ENCODE results near the gene TRIM50.
"Not testable (repeated sequence)": the region's sequence is repeated elsewhere in the genome, so short reads cannot be mapped to it uniquely, and the experiment has no call there.

- TF ChIP-seq, protein P1, sequence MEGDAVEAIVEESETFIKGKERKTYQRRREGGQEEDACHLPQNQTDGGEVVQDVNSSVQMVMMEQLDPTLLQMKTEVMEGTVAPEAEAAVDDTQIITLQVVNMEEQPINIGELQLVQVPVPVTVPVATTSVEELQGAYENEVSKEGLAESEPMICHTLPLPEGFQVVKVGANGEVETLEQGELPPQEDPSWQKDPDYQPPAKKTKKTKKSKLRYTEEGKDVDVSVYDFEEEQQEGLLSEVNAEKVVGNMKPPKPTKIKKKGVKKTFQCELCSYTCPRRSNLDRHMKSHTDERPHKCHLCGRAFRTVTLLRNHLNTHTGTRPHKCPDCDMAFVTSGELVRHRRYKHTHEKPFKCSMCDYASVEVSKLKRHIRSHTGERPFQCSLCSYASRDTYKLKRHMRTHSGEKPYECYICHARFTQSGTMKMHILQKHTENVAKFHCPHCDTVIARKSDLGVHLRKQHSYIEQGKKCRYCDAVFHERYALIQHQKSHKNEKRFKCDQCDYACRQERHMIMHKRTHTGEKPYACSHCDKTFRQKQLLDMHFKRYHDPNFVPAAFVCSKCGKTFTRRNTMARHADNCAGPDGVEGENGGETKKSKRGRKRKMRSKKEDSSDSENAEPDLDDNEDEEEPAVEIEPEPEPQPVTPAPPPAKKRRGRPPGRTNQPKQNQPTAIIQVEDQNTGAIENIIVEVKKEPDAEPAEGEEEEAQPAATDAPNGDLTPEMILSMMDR (IDR thresholded peaks at IDR 0.05; ENCODE audit: low read depth, low read length, poor library complexity, severe bottlenecking) = not testable (repeated sequence)
- not testable (repeated sequence) for TF ChIP-seq EZH2phosphoT487 (IDR thresholded peaks at IDR 0.05; ENCODE audit: borderline replicate concordance, low read length)
These were observed 32.7 kb upstream of the TRIM50 start for GRCh38 chr7:73360590-73360989.
